HUES6 (cell line): Measurements from ENCODE around the gene SYN1.

ENCODE experiments used
- H3K27ac ChIP-seq: 2 replicates; pipeline ENCODE4 v1.7.0; 2013; ENCODE audit warnings: low read depth, mild to moderate bottlenecking, low read length, inconsistent platforms
- H3K27me3 ChIP-seq: 2 replicates; pipeline ENCODE4 v1.6.1; 2013; ENCODE audit warnings: low read length; ENCODE audit not compliant: control insufficient read depth, insufficient read depth
- H3K36me3 ChIP-seq: 2 replicates; pipeline ENCODE4 v1.6.1; 2013; ENCODE audit warnings: low read length; ENCODE audit not compliant: control insufficient read depth, insufficient read depth
- H3K4me1 ChIP-seq: 2 replicates; pipeline ENCODE4 v1.6.1; 2013; ENCODE audit warnings: low read length; ENCODE audit not compliant: control insufficient read depth, insufficient read depth
- H3K4me3 ChIP-seq: 2 replicates; pipeline ENCODE4 v1.5.1; 2013; ENCODE audit warnings: low read depth, low read length
- H3K9ac ChIP-seq: one replicate; pipeline ENCODE4 v1.6.1; 2013; ENCODE audit warnings: mild to moderate bottlenecking, low read length
- H3K9me3 ChIP-seq: 2 replicates; pipeline ENCODE4 v1.6.1; 2013; ENCODE audit warnings: low read depth, low read length; ENCODE audit not compliant: control insufficient read depth, insufficient read depth

SYN1 gene

DNA sequence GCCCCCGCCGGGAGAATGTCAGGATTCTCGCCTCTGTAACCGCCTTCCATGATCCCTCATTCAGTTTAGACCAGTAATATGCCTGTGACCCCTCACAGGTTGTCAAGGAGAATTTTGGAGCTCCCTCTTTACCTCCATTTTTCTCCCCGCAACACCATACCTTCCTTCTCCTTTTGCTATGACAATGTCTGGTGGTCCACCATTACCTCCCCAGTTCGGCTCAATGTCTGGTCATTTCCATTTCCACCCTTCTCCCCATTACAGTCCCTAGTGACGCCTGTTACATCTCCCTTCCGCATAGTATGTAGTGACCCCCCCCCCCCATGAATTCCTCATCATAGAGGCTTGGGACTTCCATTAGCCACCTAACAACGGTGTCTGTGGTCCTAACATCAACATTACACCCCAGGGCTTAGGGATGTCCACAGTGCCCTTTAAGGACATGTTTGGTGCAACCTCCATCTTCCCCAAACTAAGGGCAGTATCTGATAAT, 58.0 kb downstream of the SYN1 start:
- peak overlapping the region; percentile 82 for H3K4me3 ChIP-seq
- peak overlapping the region; percentile 67 for H3K9ac ChIP-seq
- H3K36me3 ChIP-seq, result peaks cover 33% of the 10 kb centered on the region
- peaks cover 12% of the 10 kb centered on the region; the same call in 1 of the 2 replicates for H3K4me1 ChIP-seq
- no peak overlapping the region for H3K27ac ChIP-seq
- H3K27me3 ChIP-seq, result no peaks in the 10 kb centered on the region
- peaks cover 3% of the 10 kb centered on the region; the same call in 1 of the 2 replicates for H3K9me3 ChIP-seq

DNA sequence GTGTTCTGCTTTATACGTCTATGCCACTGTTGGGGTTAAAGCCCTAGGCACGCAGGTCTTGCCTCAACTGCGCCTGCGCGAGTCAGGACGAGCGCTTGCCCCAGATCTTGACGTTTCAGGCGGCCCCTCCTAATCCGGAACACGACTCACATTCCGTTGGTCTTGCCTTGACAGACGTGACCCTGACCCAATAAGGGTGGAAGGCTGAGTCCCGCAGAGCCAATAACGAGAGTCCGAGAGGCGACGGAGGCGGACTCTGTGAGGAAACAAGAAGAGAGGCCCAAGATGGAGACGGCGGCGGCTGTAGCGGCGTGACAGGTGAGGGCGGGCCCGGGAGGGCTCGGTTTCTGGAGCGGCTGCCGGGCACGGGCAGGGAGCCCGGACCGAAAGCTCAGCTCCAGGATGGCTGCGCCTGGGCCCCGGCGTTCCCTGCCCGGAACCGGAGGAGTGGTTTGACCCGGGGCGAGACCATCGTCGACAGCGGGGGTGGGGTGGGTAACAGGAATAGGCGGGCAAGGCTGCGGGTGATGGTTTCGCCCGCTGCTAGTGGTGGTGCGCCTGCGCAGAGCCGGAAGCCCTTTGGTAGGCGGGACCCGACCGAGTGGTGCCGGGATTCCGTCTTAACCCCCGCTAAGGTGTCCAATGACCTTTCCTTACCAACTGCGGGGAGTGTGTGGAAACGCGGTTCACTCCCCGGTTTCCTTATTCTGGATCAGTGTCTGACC, 58.6 kb downstream of the SYN1 start, which contains the start of gene ARAF:
Gene ARAF, plus strand, starts transcription at position 272 of the 725 bp plus-strand sequence. CDS start 1,763 bp downstream, outside the sequence.
- Histone ChIP-seq H3K27ac (peak within 1 kb of the TSS; percentile 57; the same call in 1 of the 2 replicates), H3K36me3 (peaks cover 27% of the 10 kb centered on the region), H3K9ac (peak within 1 kb of the TSS; percentile 84), H3K27me3 (no peaks in the 10 kb centered on the region), H3K4me1 (peaks cover 17% of the 10 kb centered on the region; the same call in 1 of the 2 replicates), H3K9me3 (no peaks in the 10 kb centered on the region; the same call in 1 of the 2 replicates), H3K4me3 (peak within 1 kb of the TSS; percentile 82)

DNA sequence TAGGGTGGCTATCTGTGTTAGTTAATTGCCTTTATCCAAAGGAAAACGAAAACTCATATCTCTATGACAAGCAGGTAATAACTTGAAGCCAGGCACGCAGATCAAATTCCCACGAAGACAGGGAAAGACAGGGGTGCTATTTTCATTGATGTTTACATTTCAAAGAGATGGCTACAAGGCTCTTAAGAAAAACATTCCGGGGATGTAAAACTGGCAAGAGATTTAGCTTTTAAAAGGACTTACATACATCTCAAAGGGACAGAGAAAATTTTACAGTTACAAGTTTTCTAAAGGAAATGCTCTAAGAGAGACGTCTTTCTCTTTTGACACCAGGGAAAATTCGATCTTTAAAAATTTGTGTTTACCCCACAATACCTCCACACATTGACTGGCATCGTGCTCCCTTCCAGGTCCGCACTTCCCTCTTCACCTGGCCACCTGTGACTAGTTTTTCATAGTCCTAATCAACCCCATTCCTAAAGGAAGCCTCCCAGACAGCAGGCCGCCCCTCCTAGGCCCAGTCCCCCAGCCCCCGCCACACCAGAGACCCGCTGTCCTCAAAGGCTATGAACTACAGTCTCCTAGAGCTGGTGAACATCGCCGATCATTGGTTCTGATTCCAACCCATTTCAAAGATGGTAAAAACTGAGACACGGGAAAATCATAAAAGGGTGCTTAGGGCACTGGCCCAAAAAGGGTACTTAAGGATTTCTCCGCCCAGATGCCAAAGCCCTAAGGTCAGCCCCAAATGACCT, 59.3 kb downstream of the SYN1 start:
- Histone ChIP-seq H3K9ac (peak overlapping the region; percentile 52), H3K27me3 (no peaks in the 10 kb centered on the region), H3K9me3 (no peaks in the 10 kb centered on the region; the same call in 1 of the 2 replicates), H3K4me3 (peak overlapping the region; percentile 82), H3K36me3 (peaks cover 26% of the 10 kb centered on the region), H3K27ac (peak overlapping the region; percentile 5; the same call in 1 of the 2 replicates), H3K4me1 (peaks cover 17% of the 10 kb centered on the region; the same call in 1 of the 2 replicates)

DNA sequence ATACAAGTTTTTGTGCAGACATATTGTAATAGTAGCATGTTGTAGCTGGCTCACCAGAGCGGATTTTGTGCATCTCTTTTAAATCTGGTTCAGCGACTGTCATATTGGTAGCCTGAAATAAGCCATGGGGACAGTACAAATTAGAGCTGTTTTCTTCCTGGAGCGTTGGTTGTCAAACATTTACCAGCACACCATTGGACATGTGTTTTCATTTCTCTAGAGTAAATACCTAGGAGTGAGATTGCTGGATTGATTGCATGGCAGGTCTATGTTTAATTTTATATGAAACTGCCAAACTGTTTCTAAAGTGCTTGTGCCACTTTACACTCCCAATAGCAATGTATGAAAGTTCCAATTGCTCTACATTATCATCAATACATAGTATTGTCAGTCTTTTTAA, 61.2 kb downstream of the SYN1 start:
- Histone ChIP-seq H3K36me3 (peaks cover 7% of the 10 kb centered on the region), H3K9ac (no peak overlapping the region), H3K4me3 (no peak overlapping the region), H3K4me1 (peaks cover 17% of the 10 kb centered on the region; the same call in 1 of the 2 replicates), H3K27me3 (no peaks in the 10 kb centered on the region), H3K9me3 (no peaks in the 10 kb centered on the region; the same call in 1 of the 2 replicates), H3K27ac (no peak overlapping the region)

DNA sequence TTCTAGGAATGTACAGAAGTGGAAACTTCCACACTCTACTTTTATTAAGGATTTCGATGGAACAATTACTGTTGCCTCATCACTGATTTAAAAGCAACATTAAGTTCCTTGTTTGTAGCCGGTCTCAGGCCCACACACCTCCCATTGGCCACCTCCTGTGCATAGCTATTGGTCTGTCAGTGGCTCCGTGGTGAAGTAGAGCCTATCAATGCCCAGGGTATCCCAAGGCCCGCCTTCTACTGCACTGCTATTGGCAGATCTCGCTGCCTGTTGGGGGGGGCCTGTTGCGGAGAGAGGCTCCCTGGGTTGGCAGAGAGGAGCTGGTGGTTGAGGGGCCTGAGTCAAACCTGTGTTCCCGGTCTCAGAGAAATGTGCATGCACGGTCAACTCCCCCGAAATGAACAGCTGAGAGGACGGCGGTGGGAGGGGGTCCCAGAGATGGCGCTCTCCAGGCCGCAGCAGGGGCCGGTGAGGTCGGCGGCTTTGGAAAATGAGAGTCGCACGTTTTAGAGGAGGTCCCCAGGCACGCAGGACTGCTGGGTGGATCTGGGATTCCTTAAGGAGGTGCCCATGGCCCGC, 63.5 kb downstream of the SYN1 start:
- H3K36me3 ChIP-seq, result no peaks in the 10 kb centered on the region
- no peaks in the 10 kb centered on the region for H3K27me3 ChIP-seq
- H3K4me1 ChIP-seq, result peaks cover 14% of the 10 kb centered on the region; the same call in 1 of the 2 replicates
- peak overlapping the region; percentile 75 for H3K4me3 ChIP-seq
- no peaks in the 10 kb centered on the region; the same call in 1 of the 2 replicates for H3K9me3 ChIP-seq
- H3K27ac ChIP-seq, result peak overlapping the region; percentile 71
- peak overlapping the region; percentile 89 for H3K9ac ChIP-seq

DNA sequence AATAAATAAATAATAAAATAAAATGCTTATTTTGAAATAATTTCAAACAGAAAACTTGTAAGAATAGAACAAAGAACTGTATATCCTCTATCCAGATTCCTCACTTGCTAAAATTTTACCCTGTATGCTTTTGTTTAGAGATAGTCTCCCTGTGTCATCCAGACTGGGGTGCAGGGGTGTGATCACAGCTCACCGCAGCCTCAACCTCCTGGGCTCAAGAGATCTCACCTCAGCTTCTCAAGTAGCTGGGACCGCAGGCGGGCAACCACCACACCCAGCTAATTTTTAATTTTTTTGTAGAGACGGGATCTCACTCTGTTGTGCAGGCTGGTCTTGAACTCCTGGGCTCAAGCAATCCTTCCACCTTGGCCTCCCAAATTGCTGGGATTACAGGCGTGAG, 76.2 kb downstream of the SYN1 start:
- no peak overlapping the region for H3K9ac ChIP-seq

DNA sequence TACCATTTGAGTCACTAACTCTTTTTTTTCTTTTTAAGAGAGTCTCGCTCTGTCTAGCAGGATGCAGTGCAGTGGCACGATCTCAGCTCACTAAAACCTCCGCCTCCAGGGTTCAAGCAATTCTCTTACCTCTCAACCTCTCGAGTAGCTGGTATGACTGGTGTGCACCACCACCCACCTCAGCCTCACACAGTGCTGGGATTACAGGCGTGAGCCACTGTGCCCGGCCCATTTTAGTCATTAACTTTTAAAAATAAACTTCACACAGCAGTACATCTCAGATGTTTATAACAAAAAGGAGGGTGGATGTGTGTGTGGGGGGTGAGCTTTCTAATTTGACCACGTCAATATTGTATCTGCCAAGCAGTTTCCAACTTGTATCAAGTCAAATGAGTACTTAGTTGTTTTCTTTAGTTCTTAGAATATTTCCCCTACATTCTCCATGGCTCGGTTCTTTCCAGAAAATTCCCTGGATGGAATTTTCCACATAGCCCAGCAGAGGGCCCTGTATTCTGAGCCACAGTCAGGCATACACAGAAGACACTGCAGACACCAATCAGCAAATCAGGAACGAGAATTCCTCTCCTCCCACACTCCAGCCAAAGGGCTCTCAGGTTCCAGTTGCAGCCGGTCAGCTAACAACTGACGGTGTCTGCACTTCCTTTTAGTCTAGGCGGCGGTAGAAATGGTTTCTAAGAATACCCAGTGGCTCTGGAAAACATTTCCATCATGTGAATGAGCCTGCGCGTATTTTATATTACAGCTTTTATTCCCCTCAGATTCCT, 78.7 kb downstream of the SYN1 start:
- Histone ChIP-seq H3K4me3 (no peak overlapping the region), H3K27me3 (no peaks in the 10 kb centered on the region), H3K4me1 (peaks cover 7% of the 10 kb centered on the region; the same call in 1 of the 2 replicates), H3K36me3 (no peaks in the 10 kb centered on the region), H3K27ac (no peak overlapping the region; the same call in 1 of the 2 replicates), H3K9ac (no peak overlapping the region), H3K9me3 (peaks cover 6% of the 10 kb centered on the region; the same call in 1 of the 2 replicates)

More for the DNA sequence above, 76.2 kb downstream of the SYN1 start:
- H3K9me3 ChIP-seq, result peaks cover 2% of the 10 kb centered on the region; the same call in 1 of the 2 replicates
- H3K4me1 ChIP-seq, result peaks cover 7% of the 10 kb centered on the region; the same call in 1 of the 2 replicates
- H3K27me3 ChIP-seq, result no peaks in the 10 kb centered on the region
- no peak overlapping the region for H3K4me3 ChIP-seq
- H3K36me3 ChIP-seq, result no peaks in the 10 kb centered on the region
- H3K27ac ChIP-seq, result no peak overlapping the region

DNA sequence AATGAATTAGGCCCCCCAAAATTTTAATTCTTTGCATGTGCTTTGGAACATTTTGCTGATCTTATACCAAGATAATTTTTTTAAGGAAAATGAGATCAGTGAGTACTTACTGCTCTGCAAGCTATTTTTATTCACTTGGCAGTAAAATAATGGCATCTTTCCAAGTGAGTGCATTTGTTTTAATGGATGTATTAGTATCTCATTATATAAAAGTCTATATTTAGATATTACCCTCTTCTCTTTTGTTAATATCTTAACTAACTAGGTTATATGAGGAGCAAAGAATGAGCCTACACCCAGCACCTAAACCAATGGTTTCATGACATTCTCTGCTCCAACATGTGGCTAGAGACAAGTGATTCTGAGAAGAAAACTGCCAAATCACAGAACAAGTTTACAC, 79.8 kb downstream of the SYN1 start:
- Histone ChIP-seq H3K27ac (no peak overlapping the region), H3K9ac (no peak overlapping the region), H3K4me3 (no peak overlapping the region), H3K27me3 (no peaks in the 10 kb centered on the region), H3K4me1 (peaks cover 7% of the 10 kb centered on the region; the same call in 1 of the 2 replicates), H3K36me3 (no peaks in the 10 kb centered on the region), H3K9me3 (peaks cover 12% of the 10 kb centered on the region; the same call in 1 of the 2 replicates)

DNA sequence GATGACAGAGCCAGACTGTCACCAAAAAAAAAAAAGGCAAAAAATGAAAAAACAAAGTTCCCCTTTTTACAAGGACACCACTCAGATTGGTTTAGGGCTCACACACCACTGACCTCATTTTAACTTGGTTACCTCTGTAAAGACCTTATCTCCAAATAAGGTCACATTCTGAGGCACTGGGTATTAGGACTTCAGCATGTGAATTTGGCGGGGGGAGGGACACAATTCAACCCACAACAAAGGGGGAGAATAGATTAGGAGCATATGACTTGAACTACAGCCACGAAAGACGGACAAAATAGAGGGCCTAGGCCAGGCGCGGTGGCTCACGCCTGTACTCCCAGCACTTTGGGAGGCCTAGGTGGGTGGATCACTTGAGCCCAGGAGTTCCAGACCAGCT, 89.6 kb downstream of the SYN1 start:
- H3K9ac ChIP-seq, result no peak overlapping the region

DNA sequence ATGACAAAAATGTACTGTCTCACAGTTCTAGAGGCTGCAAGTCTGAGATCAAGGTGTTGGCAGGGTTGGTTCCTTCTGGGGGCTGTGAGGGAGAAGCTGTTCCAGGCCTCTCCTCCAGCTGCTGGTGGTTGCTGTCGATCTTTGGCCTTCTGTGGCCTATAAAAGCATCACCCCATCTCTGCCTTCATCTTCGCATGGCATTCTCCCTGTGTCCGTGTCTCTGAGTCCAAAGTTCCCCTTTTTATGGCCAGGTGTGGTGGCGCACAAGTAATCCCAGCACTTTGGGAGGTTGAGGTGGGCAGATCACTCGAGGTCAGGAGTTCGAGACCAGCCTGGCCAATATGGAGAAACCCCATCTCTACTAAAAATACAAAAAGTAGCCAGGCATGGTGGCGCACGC, 90.1 kb downstream of the SYN1 start:
- no peaks in the 10 kb centered on the region for H3K4me1 ChIP-seq
- peaks cover 14% of the 10 kb centered on the region; the same call in 1 of the 2 replicates for H3K9me3 ChIP-seq
- H3K9ac ChIP-seq, result no peak overlapping the region
- no peak overlapping the region for H3K4me3 ChIP-seq
- H3K27ac ChIP-seq, result no peak overlapping the region
- H3K36me3 ChIP-seq, result no peaks in the 10 kb centered on the region
- no peaks in the 10 kb centered on the region for H3K27me3 ChIP-seq

More for the DNA sequence above, 89.6 kb downstream of the SYN1 start:
- no peaks in the 10 kb centered on the region for H3K36me3 ChIP-seq
- H3K27ac ChIP-seq, result no peak overlapping the region
- peaks cover 14% of the 10 kb centered on the region; the same call in 1 of the 2 replicates for H3K9me3 ChIP-seq
- no peaks in the 10 kb centered on the region for H3K4me1 ChIP-seq
- no peak overlapping the region for H3K4me3 ChIP-seq
- no peaks in the 10 kb centered on the region for H3K27me3 ChIP-seq
